ENCODE results near the gene SLC9A3.
"Not testable (repeated sequence)": the region's sequence is repeated elsewhere in the genome, so short reads cannot be mapped to it uniquely, and the experiment has no call there.

The SLC9A3 gene

DNA sequence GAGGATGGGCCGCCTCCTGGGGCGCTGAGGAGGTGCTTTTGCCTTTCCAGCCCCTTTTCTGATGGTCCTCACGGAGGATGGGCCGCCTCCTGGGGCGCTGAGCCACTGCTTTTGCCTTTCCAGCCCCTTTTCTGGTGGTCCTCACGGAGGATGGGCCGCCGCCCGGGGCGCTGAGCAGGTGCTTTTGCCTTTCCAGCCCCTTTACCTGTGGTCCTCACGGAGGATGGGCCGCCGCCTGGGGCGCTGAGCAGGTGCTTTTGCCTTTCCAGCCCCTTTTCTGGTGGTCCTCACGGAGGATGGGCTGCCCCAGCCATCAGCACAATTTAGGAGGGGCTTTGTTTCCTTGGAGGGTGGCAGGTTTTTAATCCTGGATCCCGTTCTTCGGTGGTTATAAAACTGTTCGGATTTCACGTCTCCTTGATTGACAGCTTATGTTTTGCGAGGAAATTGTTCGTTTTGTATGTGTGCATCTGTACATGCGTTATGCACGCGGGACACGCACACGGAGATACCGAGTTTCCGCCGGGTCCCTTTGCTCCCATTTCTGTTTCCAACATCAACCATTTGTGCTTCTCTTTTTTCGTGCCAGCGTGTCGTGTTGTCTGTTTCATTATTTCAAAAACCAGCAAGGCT, 34.7 kb upstream of the SLC9A3 start:
- no peaks in the 10 kb centered on the region for H3F3A ChIP-seq (ENCODE audit: control insufficient read depth, insufficient read depth)
- H3K27me3 ChIP-seq (ENCODE audit: control insufficient read depth, low read length), result no peaks in the 10 kb centered on the region
- no peaks in the 10 kb centered on the region for H3K36me3 ChIP-seq (ENCODE audit: control insufficient read depth, low read length)
- no peaks in the 10 kb centered on the region for H3K79me2 ChIP-seq (ENCODE audit: control insufficient read depth, low read length)
- no peaks in the 10 kb centered on the region for H4K20me1 ChIP-seq (ENCODE audit: control insufficient read depth, insufficient read depth, low read depth, low read length)
- no peaks in the 10 kb centered on the region for H3K9me3 ChIP-seq (ENCODE audit: control insufficient read depth, insufficient read depth, low read length)
- H3K4me3 ChIP-seq (ENCODE audit: low read length), result no peak overlapping the region
- no peaks in the 10 kb centered on the region; the same call in 1 of the 2 replicates for H3K4me1 ChIP-seq (ENCODE audit: control insufficient read depth, low read length)
- H3K27ac ChIP-seq (ENCODE audit: low read depth, low read length), result no peak overlapping the region
- TF ChIP-seq, protein P1, sequence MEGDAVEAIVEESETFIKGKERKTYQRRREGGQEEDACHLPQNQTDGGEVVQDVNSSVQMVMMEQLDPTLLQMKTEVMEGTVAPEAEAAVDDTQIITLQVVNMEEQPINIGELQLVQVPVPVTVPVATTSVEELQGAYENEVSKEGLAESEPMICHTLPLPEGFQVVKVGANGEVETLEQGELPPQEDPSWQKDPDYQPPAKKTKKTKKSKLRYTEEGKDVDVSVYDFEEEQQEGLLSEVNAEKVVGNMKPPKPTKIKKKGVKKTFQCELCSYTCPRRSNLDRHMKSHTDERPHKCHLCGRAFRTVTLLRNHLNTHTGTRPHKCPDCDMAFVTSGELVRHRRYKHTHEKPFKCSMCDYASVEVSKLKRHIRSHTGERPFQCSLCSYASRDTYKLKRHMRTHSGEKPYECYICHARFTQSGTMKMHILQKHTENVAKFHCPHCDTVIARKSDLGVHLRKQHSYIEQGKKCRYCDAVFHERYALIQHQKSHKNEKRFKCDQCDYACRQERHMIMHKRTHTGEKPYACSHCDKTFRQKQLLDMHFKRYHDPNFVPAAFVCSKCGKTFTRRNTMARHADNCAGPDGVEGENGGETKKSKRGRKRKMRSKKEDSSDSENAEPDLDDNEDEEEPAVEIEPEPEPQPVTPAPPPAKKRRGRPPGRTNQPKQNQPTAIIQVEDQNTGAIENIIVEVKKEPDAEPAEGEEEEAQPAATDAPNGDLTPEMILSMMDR (IDR thresholded peaks at IDR 0.05; ENCODE audit: low read depth, low read length, poor library complexity, severe bottlenecking), result no peak
- no peak for TF ChIP-seq EZH2phosphoT487 (IDR thresholded peaks at IDR 0.05; ENCODE audit: borderline replicate concordance, low read length)
- no peak overlapping the region for H3K4me2 ChIP-seq (ENCODE audit: low read length)
- H3K9me2 ChIP-seq (replicated peaks; ENCODE audit: control insufficient read depth, low read length), result no peaks in the 10 kb centered on the region

DNA sequence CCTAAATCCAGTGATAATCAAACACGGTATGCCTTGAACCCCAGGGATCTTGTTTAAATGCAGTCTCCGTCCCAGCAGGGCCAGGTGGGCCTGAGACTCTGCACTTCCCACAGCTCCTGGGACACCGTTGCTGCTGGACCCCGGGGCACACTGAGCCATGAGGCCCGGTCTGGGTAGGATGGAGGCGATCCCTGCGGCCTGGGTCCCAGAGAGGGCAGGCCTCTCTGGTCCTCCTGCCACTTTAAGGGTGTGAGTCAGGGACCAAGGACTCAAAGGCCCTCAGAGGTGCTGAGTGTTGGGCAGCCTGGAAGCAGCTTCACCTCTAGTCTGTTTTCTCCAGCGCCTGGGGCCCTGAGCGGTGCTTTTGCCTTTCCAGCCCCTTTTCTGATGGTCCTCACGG, 34.1 kb upstream of the SLC9A3 start:
- H3K9me2 ChIP-seq (replicated peaks; ENCODE audit: control insufficient read depth, low read length), result no peaks in the 10 kb centered on the region
- no peak overlapping the region for H3K4me2 ChIP-seq (ENCODE audit: low read length)
- H3K79me2 ChIP-seq (ENCODE audit: control insufficient read depth, low read length), result no peaks in the 10 kb centered on the region
- no peak overlapping the region for H3K4me3 ChIP-seq (ENCODE audit: low read length)
- H3K27ac ChIP-seq (ENCODE audit: low read depth, low read length), result no peak overlapping the region
- H3K36me3 ChIP-seq (ENCODE audit: control insufficient read depth, low read length), result no peaks in the 10 kb centered on the region
- no peak for TF ChIP-seq EZH2phosphoT487 (IDR thresholded peaks at IDR 0.05; ENCODE audit: borderline replicate concordance, low read length)
- TF ChIP-seq, protein P1 (IDR thresholded peaks at IDR 0.05; ENCODE audit: low read depth, low read length, poor library complexity, severe bottlenecking), result no peak
- no peaks in the 10 kb centered on the region for H3K9me3 ChIP-seq (ENCODE audit: control insufficient read depth, insufficient read depth, low read length)
- no peaks in the 10 kb centered on the region; the same call in 1 of the 2 replicates for H3K4me1 ChIP-seq (ENCODE audit: control insufficient read depth, low read length)
- no peaks in the 10 kb centered on the region for H3K27me3 ChIP-seq (ENCODE audit: control insufficient read depth, low read length)
- no peaks in the 10 kb centered on the region for H4K20me1 ChIP-seq (ENCODE audit: control insufficient read depth, insufficient read depth, low read depth, low read length)
- H3F3A ChIP-seq (ENCODE audit: control insufficient read depth, insufficient read depth), result no peaks in the 10 kb centered on the region

DNA sequence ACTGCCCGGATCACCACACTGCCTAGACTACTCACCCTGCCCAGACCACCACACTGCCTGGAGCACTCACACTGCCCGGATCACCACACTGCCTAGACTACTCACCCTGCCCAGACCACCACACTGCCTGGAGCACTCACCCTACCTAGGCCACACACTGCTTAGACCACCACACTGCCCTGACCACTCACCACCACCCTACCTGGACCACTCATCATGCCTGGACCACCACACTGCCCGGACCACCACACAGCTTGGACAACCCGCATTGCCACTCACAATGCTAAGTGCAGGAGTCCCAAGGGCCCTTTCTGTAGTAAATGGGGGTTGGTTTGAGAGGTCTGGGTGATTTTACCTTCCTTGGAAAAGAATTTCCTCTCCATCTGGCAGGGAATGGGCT, 33.7 kb upstream of the SLC9A3 start:
- not testable (repeated sequence) for H3K27me3 ChIP-seq (ENCODE audit: control insufficient read depth, low read length); H3K4me1 ChIP-seq (ENCODE audit: control insufficient read depth, low read length)

DNA sequence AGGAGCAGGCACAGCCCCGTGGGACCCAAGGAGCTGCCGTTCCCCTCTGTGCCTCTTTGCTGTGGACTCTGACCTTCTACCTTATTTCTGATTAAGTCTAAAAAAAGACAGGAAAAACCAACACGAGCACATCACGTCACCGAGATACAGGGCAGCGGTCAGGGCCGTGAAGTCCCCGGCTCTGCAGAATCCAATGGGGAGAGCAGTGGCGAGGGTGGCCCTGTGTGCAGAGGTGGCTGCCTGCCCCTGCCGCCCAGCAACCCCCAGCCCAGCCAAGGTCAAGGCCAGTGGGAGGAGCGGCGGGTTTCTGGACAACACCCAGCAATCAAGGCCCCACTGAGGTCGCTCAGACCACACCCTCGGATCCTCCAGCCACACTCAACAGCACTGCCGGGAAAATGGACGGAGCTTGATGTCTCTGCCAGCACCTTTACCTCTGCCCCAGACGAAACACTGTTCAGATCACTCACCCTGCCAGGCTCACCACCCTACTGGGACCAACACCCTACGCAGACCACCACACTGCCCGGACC, 32.7 kb upstream of the SLC9A3 start:
- Histone ChIP-seq H3K4me3 (ENCODE audit: low read length) (no peak overlapping the region), H3K79me2 (ENCODE audit: control insufficient read depth, low read length) (no peaks in the 10 kb centered on the region), H3K27ac (ENCODE audit: low read depth, low read length) (no peak overlapping the region), H3K9me2 (replicated peaks; ENCODE audit: control insufficient read depth, low read length) (no peaks in the 10 kb centered on the region), H3K9me3 (ENCODE audit: control insufficient read depth, insufficient read depth, low read length) (no peaks in the 10 kb centered on the region), H3K4me1 (ENCODE audit: control insufficient read depth, low read length) (no peaks in the 10 kb centered on the region; the same call in 1 of the 2 replicates), H3K27me3 (ENCODE audit: control insufficient read depth, low read length) (no peaks in the 10 kb centered on the region), H3K36me3 (ENCODE audit: control insufficient read depth, low read length) (no peaks in the 10 kb centered on the region), H4K20me1 (ENCODE audit: control insufficient read depth, insufficient read depth, low read depth, low read length) (no peaks in the 10 kb centered on the region), H3F3A (ENCODE audit: control insufficient read depth, insufficient read depth) (no peaks in the 10 kb centered on the region), H3K4me2 (ENCODE audit: low read length) (no peak overlapping the region)
- TF ChIP-seq, protein P1 (IDR thresholded peaks at IDR 0.05; ENCODE audit: low read depth, low read length, poor library complexity, severe bottlenecking), result no peak
- no peak for TF ChIP-seq EZH2phosphoT487 (IDR thresholded peaks at IDR 0.05; ENCODE audit: borderline replicate concordance, low read length)

More for the DNA sequence above, 33.7 kb upstream of the SLC9A3 start:
- not testable (repeated sequence) for H3K4me2 ChIP-seq (ENCODE audit: low read length); H3K79me2 ChIP-seq (ENCODE audit: control insufficient read depth, low read length); H3K4me3 ChIP-seq (ENCODE audit: low read length); H3K27ac ChIP-seq (ENCODE audit: low read depth, low read length); H3K9me3 ChIP-seq (ENCODE audit: control insufficient read depth, insufficient read depth, low read length); H3K9me2 ChIP-seq (replicated peaks; ENCODE audit: control insufficient read depth, low read length); H4K20me1 ChIP-seq (ENCODE audit: control insufficient read depth, insufficient read depth, low read depth, low read length); H3K36me3 ChIP-seq (ENCODE audit: control insufficient read depth, low read length); H3F3A ChIP-seq (ENCODE audit: control insufficient read depth, insufficient read depth)
